Measurements from ENCODE around the gene COLEC12.
"Not testable (repeated sequence)": the region's sequence is repeated elsewhere in the genome, so short reads cannot be mapped to it uniquely, and the experiment has no call there.

The COLEC12 gene

DNA sequence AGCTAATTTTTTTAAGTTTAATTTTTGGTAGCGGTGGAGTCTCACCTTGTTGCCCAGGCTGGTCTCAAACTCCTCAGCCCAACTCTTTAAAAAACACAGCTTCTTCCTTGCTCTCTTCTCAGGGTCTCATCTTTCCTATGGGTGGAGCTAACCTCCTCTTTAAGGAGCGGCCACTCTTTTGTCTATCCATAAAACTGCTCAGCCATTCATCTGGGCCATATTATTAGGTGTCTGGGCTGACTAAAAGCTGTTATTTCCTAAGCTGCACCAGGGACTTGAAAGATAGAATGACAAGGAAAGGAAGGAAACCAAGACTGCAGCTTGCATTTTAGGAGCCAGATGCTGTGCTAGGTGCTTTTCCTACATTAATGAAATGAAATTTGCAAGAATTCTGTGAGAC lies 196.9 kb downstream of the COLEC12 start:
- CTCF ChIA-PET = no interaction called here
- DNase-seq = no peak
- H3K27ac Mint-ChIP-seq = no peak overlapping the region
- peaks cover 17% of the 10 kb centered on the region for H3K27me3 Mint-ChIP-seq
- no peaks in the 10 kb centered on the region for H3K9me3 Mint-ChIP-seq
- no peaks in the 10 kb centered on the region for H3K4me1 Mint-ChIP-seq
- H3K4me3 Mint-ChIP-seq = no peak overlapping the region
- no peaks in the 10 kb centered on the region for H3K36me3 Mint-ChIP-seq

DNA sequence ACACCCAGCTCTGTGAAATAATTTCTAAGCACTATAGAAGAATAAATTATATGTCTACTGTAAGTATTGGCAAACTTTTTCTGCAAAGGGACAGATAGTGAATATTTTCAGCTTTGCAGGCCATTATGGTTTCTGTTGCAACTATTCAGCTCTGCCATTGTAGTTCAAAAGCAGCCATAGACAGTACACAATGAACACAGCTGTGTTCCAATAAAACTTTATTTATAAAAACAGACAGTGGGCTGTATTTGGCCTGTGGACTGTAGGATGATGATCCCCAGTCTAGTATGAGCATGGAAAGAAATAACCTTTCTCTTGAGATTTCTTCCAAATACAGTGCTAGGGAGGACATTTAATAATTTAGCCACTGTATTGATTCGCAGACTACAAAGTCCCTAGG lies 197.5 kb downstream of the COLEC12 start:
- no peak for DNase-seq
- no peaks in the 10 kb centered on the region for H3K9me3 Mint-ChIP-seq
- no peaks in the 10 kb centered on the region for H3K4me1 Mint-ChIP-seq
- CTCF ChIA-PET = no interaction called here
- no peaks in the 10 kb centered on the region for H3K36me3 Mint-ChIP-seq
- H3K4me3 Mint-ChIP-seq = no peak overlapping the region
- H3K27me3 Mint-ChIP-seq = peaks cover 16% of the 10 kb centered on the region
- H3K27ac Mint-ChIP-seq = no peak overlapping the region

DNA sequence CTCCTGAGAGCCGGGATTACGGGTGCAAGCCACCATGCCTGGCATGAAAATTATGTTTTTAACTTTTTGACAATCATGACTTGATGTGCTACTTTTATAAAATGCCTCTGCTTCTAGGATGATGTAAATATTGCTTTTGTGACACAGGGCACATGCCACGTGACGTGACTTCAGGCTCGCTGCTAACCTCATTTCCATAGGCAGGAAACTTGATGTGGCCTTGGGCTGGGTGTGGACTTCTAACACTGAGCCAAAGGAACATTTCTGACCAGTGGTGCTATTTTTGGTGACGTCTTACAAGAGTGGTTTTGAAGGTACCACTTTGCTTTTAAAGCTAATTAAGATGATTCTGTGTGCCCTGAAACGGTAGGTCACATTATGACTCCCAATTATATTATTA lies 198.4 kb downstream of the COLEC12 start:
- H3K36me3 Mint-ChIP-seq = no peaks in the 10 kb centered on the region
- DNase-seq = no peak
- H3K4me3 Mint-ChIP-seq = no peak overlapping the region
- H3K27ac Mint-ChIP-seq = no peak overlapping the region
- peaks cover 15% of the 10 kb centered on the region for H3K27me3 Mint-ChIP-seq
- CTCF ChIA-PET = no interaction called here
- no peaks in the 10 kb centered on the region for H3K9me3 Mint-ChIP-seq
- no peaks in the 10 kb centered on the region for H3K4me1 Mint-ChIP-seq

DNA sequence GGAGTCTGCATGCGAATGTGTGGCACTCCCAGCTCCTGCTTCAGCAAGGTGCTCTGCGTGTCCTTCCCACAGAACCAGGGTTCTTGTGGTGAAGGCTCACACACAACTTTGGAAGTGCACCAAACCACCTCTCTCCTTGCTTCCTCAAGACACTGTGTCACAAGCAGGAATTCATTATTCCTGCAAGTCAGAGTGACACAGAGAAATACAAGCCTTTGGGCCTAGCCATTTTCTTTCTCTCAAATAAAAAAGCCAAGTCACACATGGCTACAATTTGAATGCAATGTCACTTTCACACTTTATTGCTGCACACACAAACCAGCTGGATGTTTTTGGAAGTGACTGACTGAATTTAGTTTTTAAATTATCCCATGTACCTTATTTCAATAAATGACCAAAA lies 202.6 kb downstream of the COLEC12 start:
- Mint-ChIP-seq H3K27ac (no peak overlapping the region), H3K9me3 (no peaks in the 10 kb centered on the region), H3K4me1 (no peaks in the 10 kb centered on the region), H3K36me3 (no peaks in the 10 kb centered on the region), H3K4me3 (no peak overlapping the region), H3K27me3 (peaks cover 17% of the 10 kb centered on the region)
- no peak for DNase-seq
- CTCF ChIA-PET = no interaction called here

DNA sequence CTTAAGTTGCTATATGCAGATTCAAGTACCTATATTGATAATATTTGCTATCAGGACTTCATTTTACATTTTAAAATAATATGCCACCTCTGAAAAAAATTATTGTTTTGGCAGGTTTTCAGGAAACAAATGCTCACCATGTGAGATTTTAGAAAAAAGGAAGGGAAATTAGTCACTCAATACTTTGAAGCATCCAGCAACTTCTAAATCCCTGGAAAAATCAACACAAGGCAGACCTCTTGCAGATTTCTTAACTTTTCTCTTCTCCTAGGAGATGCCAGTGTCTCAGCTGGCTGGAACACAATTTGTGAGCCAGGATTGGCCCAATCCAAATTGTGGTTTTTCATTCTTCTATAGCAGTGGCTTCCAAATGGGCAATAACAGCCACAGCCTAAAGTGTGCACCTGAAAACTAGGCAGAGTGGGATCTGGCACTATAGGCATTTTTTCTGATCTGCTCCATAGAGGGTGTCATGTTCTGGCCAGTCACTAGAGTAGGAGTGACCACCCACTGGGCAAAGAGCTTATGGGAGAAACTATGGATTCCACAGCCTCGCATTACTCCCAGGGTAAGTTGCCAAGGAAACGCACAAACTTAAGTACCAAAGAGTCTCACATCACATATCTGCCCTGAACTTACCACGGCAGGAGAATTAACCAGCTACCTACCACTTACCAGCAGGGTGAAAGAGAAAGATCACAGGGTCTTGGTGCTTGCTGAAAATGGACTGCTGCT lies 204.6 kb downstream of the COLEC12 start:
- Mint-ChIP-seq H3K27ac (no peak overlapping the region), H3K9me3 (no peaks in the 10 kb centered on the region), H3K36me3 (no peaks in the 10 kb centered on the region), H3K4me3 (no peak overlapping the region), H3K4me1 (no peaks in the 10 kb centered on the region), H3K27me3 (peaks cover 17% of the 10 kb centered on the region)
- DNase-seq = no peak
- CTCF ChIA-PET = no interaction called here

DNA sequence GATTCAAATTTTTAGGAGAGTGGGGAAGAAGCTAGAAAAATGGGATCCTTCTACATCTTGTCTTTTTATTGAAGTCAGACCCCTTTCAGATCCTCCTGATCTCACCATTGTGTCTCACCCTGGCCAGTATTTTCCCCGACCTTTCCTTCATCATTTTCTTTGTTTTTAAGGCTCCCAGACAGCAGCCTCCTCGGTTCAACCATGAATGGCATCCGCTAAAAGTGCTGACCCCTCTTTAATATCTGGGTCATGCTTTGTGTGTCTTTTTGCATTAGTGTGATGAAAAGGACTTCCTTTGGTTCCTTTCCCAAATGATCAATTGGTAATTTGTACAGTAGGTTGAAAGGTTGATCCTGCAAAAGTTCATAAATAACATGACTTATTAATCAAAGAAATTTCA lies 205.9 kb downstream of the COLEC12 start:
- H3K36me3 Mint-ChIP-seq = no peaks in the 10 kb centered on the region
- CTCF ChIA-PET = no interaction called here
- peaks cover 13% of the 10 kb centered on the region for H3K27me3 Mint-ChIP-seq
- no peaks in the 10 kb centered on the region for H3K9me3 Mint-ChIP-seq
- H3K4me3 Mint-ChIP-seq = no peak overlapping the region
- H3K27ac Mint-ChIP-seq = no peak overlapping the region
- no peaks in the 10 kb centered on the region for H3K4me1 Mint-ChIP-seq
- no peak for DNase-seq

DNA sequence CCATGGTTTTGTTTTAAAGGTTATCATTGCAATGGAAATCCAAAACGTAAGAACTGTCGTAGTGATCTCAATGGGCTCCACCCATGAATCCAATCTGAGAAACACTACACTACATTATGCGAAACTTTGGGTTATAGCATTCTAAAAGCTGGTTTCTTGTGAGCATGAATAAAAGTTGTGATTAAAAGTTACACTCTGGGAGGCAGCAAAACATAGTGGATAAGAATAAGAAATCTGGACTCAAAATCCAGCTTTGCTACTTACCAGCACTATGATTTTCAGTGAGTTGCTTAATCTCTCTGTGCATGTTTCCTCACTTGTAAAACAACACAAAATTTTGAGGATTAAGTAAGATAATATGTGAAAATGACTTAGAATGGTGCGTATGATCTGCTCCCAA lies 207.0 kb downstream of the COLEC12 start:
- DNase-seq = no peak
- Mint-ChIP-seq H3K4me3 (no peak overlapping the region), H3K27me3 (peaks cover 13% of the 10 kb centered on the region), H3K4me1 (no peaks in the 10 kb centered on the region), H3K27ac (no peak overlapping the region), H3K9me3 (no peaks in the 10 kb centered on the region), H3K36me3 (no peaks in the 10 kb centered on the region)
- CTCF ChIA-PET = no interaction called here

DNA sequence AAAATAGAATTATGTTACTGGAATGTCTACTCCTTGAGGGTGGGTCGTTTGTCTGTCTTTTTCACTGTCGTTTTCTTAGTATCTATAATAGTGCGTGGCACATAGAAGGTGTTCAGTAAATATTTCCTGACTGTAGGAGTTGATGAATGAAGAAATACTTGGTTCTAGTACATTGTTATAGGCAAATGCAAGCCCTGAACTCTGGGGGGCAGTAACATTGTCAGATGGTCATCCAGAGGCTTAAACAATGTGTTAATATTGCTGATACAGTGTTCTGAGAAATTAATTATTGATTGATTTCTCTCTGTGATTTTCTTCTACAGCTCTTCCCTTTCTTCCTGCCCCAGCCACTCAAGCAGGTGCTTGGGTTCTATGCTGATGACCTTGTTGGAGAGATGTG lies 208.2 kb downstream of the COLEC12 start:
- Mint-ChIP-seq H3K4me3 (no peak overlapping the region), H3K27ac (no peak overlapping the region), H3K4me1 (no peaks in the 10 kb centered on the region), H3K36me3 (no peaks in the 10 kb centered on the region), H3K27me3 (peaks cover 9% of the 10 kb centered on the region), H3K9me3 (no peaks in the 10 kb centered on the region)
- CTCF ChIA-PET = no interaction called here
- no peak for DNase-seq

DNA sequence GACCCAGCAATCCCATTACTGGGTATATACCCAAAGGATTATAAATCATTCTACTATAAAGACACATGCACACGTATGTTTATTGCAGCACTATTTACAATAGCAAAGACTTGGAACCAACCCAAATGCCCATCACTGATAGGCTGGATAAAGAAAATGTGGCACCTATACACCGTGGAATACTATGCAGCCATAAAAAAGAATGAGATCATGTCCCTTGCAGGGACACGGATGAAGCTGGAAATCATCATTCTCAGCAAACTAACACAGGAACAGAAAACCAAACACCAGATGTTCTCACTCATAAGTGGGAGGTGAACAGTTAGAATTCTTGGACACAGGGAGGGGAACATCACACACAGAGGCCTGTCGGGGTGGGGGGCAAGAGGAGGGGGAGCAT lies 210.5 kb downstream of the COLEC12 start:
- H3K4me1 Mint-ChIP-seq, DNase-seq, H3K27ac Mint-ChIP-seq, H3K36me3 Mint-ChIP-seq, H3K9me3 Mint-ChIP-seq, H3K27me3 Mint-ChIP-seq, H3K4me3 Mint-ChIP-seq, CTCF ChIA-PET: not testable (repeated sequence)

DNA sequence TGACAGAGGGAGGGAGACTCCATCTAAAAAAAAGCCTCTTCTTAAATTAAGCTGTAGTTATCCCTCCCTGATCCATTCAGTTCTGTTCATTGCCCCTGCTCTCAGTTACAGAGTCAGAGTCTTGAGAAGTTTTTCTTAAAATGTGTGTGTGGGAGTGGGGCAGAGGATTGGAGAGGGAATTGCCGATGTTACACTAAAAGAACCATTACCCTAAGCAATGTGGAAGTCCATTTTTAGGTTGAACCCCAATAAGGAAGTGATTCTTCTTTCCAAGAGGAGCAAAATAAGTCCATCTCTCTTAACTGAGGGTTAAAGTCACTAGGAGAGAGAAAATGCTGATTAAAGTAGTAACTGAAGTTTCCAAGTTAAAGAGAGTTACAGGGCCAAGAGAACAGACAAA lies 211.5 kb downstream of the COLEC12 start:
- Mint-ChIP-seq H3K27ac (no peak overlapping the region), H3K36me3 (no peaks in the 10 kb centered on the region), H3K4me3 (no peak overlapping the region), H3K27me3 (no peaks in the 10 kb centered on the region), H3K4me1 (no peaks in the 10 kb centered on the region), H3K9me3 (no peaks in the 10 kb centered on the region)
- CTCF ChIA-PET = no interaction called here
- no peak for DNase-seq

DNA sequence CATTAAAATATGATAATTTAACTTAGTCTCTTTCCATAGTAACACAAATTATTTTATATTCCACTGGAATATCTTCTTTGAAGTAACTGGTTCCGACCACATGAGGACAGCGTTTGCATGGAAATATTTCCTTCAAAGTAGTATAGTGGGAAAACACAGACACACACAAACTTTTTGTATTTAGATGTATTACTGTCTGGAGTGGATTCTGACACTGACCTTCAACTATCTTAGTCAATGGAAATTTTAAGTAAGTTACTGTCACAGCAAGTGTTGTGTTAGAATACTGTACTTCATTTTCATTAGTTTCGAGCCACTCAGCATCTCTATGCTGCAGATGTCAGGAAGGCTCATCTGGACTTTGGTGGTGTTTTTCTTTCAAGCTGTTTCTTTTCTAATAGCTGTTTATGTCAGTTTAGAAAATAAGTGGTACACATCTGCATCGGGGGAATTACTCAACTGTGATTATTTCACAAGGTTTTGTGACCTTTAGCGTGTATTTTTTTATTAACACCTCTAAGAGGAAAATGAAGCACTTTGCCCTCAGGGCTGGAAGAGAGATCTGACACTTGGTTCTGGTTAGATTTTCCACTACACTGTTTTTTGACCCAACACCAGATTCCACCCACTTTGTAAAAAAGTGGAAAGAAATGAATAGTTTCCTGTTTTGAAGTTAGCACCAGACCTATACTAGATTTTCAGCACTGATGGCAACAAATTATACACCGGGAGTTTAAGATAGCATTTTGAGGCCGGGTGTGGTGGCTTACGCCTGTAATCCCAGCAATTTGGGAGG lies 213.8 kb downstream of the COLEC12 start:
- CTCF ChIA-PET = no interaction called here

DNA sequence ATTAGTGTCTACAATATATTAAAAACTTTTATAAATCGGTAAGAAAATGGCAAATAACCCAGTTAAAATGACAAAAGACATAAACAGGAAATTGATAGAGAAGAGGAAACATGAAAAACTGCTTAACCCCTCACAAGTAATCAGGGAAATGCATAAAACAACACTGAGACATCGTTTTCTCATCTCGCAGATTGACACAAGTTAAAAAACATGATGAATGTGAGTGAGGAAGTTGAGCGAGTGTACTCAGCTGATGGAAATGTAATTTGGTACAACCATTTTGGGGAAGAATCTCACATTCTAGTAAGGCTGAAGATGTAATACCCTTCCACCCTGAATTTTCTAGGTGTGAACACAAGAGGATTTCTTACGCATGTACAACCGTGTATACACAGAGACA lies 214.7 kb downstream of the COLEC12 start:
- H3K36me3 Mint-ChIP-seq = no peaks in the 10 kb centered on the region

More for the DNA sequence above, 213.8 kb downstream of the COLEC12 start:
- Mint-ChIP-seq H3K27me3 (no peaks in the 10 kb centered on the region), H3K4me1 (no peaks in the 10 kb centered on the region), H3K9me3 (no peaks in the 10 kb centered on the region), H3K36me3 (no peaks in the 10 kb centered on the region), H3K27ac (no peak overlapping the region), H3K4me3 (no peak overlapping the region)
- no peak for DNase-seq

DNA sequence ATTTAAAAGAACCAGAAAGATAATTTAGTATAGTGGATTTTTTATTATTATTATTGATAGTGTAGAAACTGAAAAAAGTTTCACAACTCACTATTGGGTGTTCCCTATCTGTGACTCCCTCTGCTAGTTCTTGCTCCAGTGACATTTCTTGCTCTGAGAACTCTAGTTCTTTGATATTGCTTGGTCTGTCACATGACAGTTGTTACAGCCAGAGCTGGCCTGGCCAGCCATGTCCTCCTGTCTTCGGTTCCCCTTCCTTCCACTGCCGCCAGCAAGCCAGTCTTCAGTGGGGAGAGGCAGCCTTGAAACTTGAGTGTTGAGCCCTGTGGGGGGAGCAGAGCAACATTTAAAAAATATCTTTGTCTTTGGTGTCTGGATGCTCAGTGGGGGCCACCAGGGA lies 225.0 kb downstream of the COLEC12 start:
- DNase-seq = no peak
- H3K27me3 Mint-ChIP-seq = peaks cover 8% of the 10 kb centered on the region
- H3K9me3 Mint-ChIP-seq = no peaks in the 10 kb centered on the region
- CTCF ChIA-PET = no interaction called here
- no peak overlapping the region for H3K27ac Mint-ChIP-seq
- H3K36me3 Mint-ChIP-seq = no peaks in the 10 kb centered on the region
- H3K4me3 Mint-ChIP-seq = no peak overlapping the region
- H3K4me1 Mint-ChIP-seq = no peaks in the 10 kb centered on the region

More for the DNA sequence above, 214.7 kb downstream of the COLEC12 start:
- no peaks in the 10 kb centered on the region for H3K4me1 Mint-ChIP-seq
- no peak overlapping the region for H3K4me3 Mint-ChIP-seq
- H3K27ac Mint-ChIP-seq = no peak overlapping the region
- no peaks in the 10 kb centered on the region for H3K9me3 Mint-ChIP-seq
- peaks cover 5% of the 10 kb centered on the region for H3K27me3 Mint-ChIP-seq
- DNase-seq = no peak
- CTCF ChIA-PET = no interaction called here

DNA sequence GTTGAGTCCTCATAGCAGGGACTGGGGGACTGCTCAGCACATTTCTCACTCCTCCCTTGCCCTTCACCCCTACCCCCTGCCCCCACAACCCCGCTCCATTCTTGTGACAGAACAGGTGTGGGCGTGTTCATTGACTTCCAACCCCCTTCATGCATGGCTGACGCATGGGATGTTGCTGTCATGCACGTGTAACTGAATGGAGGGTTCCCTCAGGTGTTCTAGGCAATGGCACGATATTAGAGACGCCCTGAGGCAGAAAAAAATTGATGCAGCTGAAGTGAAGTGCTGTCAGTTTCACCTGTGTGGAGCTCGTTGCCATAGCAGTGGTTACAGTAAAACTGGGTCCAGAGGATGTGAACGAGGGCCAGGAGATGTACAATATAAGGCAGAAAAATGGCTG lies 226.2 kb downstream of the COLEC12 start:
- Mint-ChIP-seq H3K27me3 (peaks cover 6% of the 10 kb centered on the region), H3K4me1 (peaks cover 7% of the 10 kb centered on the region), H3K36me3 (no peaks in the 10 kb centered on the region), H3K4me3 (no peak overlapping the region), H3K9me3 (no peaks in the 10 kb centered on the region), H3K27ac (no peak overlapping the region)
- no peak for DNase-seq
- CTCF ChIA-PET = no interaction called here

DNA sequence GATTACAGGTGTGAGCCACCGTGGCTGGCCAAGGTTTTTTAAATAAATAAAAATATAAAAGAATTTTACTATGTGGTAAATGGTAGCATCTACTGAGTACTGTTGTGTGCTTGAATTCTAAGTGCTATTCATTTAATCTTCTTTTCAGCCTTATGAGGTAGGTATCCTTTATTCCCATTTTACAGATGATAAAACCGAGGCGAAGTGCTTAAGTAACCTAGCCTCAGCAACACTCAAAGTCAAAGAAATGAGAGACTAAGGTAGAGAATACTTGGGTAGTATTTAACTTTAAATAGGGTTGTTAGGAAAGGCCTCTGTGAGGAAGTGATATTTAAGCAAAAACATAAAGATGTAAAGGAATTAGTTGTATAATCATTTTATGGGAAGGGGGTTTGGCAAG lies 227.0 kb downstream of the COLEC12 start:
- Mint-ChIP-seq H3K9me3 (no peaks in the 10 kb centered on the region), H3K27me3 (peaks cover 6% of the 10 kb centered on the region), H3K4me1 (peaks cover 15% of the 10 kb centered on the region), H3K36me3 (no peaks in the 10 kb centered on the region), H3K4me3 (no peak overlapping the region), H3K27ac (no peak overlapping the region)
- CTCF ChIA-PET = no interaction called here
- DNase-seq = no peak
